HepG2 (cell line): Measurements from ENCODE around the gene WWC2. TPM values are rescaled to one million over a fixed set of nuclear protein-coding genes. Genes with fewer than 3 reads are reported as not detected.
A peak's percentile ranks its signal among the peaks of the same experiment; 100 is the strongest.

Source experiments
- ATAC-seq: fragments of 200-7000 bp; cut with Tn5 transposase; 3 replicates; pipeline ENCODE4 v1.9.1; 2020; ENCODE audit warnings: mild to moderate bottlenecking, moderate library complexity
- BruUV-seq: library from RNA; stranded (reverse); fragments of 400-500 nt; replicated peaks from 2 replicates; lab custom pipeline; 2021; lab: Mats Ljungman, UMichigan
- CTCF ChIA-PET: fragments of 300-600 bp; formaldehyde crosslinking; extraction: SDS; loops from one replicate; lab custom pipeline; 2021; ENCODE audit warnings: low total read pairs, inconsistent platforms, low intra/inter-chr PET ratio; lab: Yijun Ruan, JAX
- POLR2A ChIA-PET: fragments of 350-600 bp; sonication (Branson Sonifier 250); formaldehyde crosslinking; loops from one replicate; lab custom pipeline; 2020; ENCODE audit warnings: antibody characterized with exemption, inconsistent platforms; lab: Yijun Ruan, JAX
- DNase-seq: peaks from one replicate; pipeline ENCODE4 v3.0.0-alpha.2; 2015; ENCODE audit warnings: low spot score
- FAIRE-seq: peaks from 3 replicates; lab custom pipeline; 2011; peaks lifted over from hg19 to GRCh38; lab: Jason Lieb, UNC
- H2AFZ ChIP-seq: one replicate; pipeline ENCODE4 v1.6.1; 2011; ENCODE audit warnings: low read length, inconsistent platforms
- H3K27ac ChIP-seq: fragments of 300-600 bp; 3 replicates; pipeline ENCODE4 v1.8.0; 2011; ENCODE audit warnings: mixed run types, mild to moderate bottlenecking, mixed read lengths, low read length, inconsistent platforms; ENCODE audit not compliant: insufficient read depth; ENCODE audit errors: extremely low read length
- H3K27me3 ChIP-seq, 2 experiments: fragments of 200-600 bp in 1 of 2; 2 replicates in 1 of 2; 3 replicates in 1 of 2; pipeline versions ENCODE4 v1.6.0 to v1.8.0; 2011; ENCODE audit warnings: low read length in 2 of 2, mild to moderate bottlenecking in 2 of 2, moderate library complexity in 2 of 2, inconsistent platforms in 1 of 2; ENCODE audit not compliant: insufficient read depth in 2 of 2, control insufficient read depth in 1 of 2
- H3K36me3 ChIP-seq, 2 experiments: fragments of 200-600 bp in 1 of 2; replicated peaks in 1 of 2; 2 replicates in 1 of 2; 3 replicates in 1 of 2; pipeline versions ENCODE4 v1.5.1 to v1.8.0; 2011; ENCODE audit warnings: low read length in 2 of 2, inconsistent platforms in 1 of 2; ENCODE audit not compliant: insufficient read depth in 2 of 2, control insufficient read depth in 1 of 2
- H3K4me1 ChIP-seq: 2 replicates; pipeline ENCODE4 v1.5.1; 2012; ENCODE audit warnings: low read length, inconsistent platforms; ENCODE audit not compliant: insufficient read depth
- H3K4me2 ChIP-seq: 2 replicates; pipeline ENCODE4 v1.6.0; 2011; ENCODE audit warnings: low read depth, low read length, inconsistent platforms
- H3K4me3 ChIP-seq, 3 experiments: fragments of 200-600 bp in 1 of 3; sonication (generic), shearing (Covaris generic) in 1 of 3; replicated peaks in 1 of 3; 2 replicates each; pipeline ENCODE4 v1.5.1; 2011 to 2016; ENCODE audit warnings: low read length in 3 of 3, inconsistent platforms in 2 of 3, low read depth in 2 of 3, mild to moderate bottlenecking in 2 of 3, control low read depth in 1 of 3, mixed read lengths in 1 of 3; ENCODE audit not compliant: insufficient read depth in 1 of 3
- H3K79me2 ChIP-seq: one replicate; pipeline ENCODE4 v1.6.1; 2011; ENCODE audit warnings: low read length, inconsistent platforms; ENCODE audit not compliant: insufficient read depth
- H3K9ac ChIP-seq: 2 replicates; pipeline ENCODE4 v1.6.0; 2011; ENCODE audit warnings: mild to moderate bottlenecking, low read depth, low read length, inconsistent platforms; ENCODE audit not compliant: insufficient read depth
- H3K9me3 ChIP-seq: 2 replicates; pipeline ENCODE4 v1.5.1; 2012; ENCODE audit warnings: mild to moderate bottlenecking, low read length
- H4K20me1 ChIP-seq: 2 replicates; pipeline ENCODE4 v1.6.0; 2011; ENCODE audit warnings: inconsistent platforms, mild to moderate bottlenecking, low read length, moderate library complexity; ENCODE audit not compliant: insufficient read depth
- NCOA2 ChIP-seq: sonication (generic); formaldehyde crosslinking; IDR thresholded peaks from 2 replicates; pipeline ENCODE4 v1.8.0; 2022; ENCODE audit warnings: inconsistent platforms
- RBM22 ChIP-seq: fragments of 200-400 bp; formaldehyde crosslinking; optimal IDR thresholded peaks from 2 replicates; pipeline ENCODE3; 2017; ENCODE audit warnings: mild to moderate bottlenecking, low read length, moderate library complexity
- SP4 ChIP-seq: sonication (generic); formaldehyde crosslinking; IDR thresholded peaks from 2 replicates; pipeline ENCODE4 v1.8.1; 2023; ENCODE audit warnings: mild to moderate bottlenecking, missing genetic modification reagents
- ZBTB21 ChIP-seq: sonication (generic); formaldehyde crosslinking; IDR thresholded peaks from 2 replicates; pipeline ENCODE4 v1.4.0; 2020; ENCODE audit warnings: missing genetic modification reagents
- ZHX2 ChIP-seq, 2 experiments: sonication (generic) in 1 of 2; formaldehyde crosslinking in 1 of 2; IDR thresholded peaks; 2 replicates each; pipeline versions ENCODE4 v1.6.1 to v1.9.0; 2014 to 2022; ENCODE audit warnings: antibody characterized with exemption in 1 of 2, borderline replicate concordance in 1 of 2, inconsistent platforms in 1 of 2, low read depth in 1 of 2, missing genetic modification reagents in 1 of 2
- ZNF253 ChIP-seq: sonication (generic); formaldehyde crosslinking; IDR thresholded peaks from 2 replicates; pipeline ENCODE4 v1.8.0; 2022; ENCODE audit warnings: mild to moderate bottlenecking, missing genetic modification reagents, borderline replicate concordance
- WGBS: methylation state at CpG from one replicate; pipeline ENCODE4 v1.1.6; 2017; ENCODE audit warnings: low lambda C conversion rate; 5-methylcytosine and 5-hydroxymethylcytosine counted together
- in situ Hi-C: cut with HindIII; loops from 2 replicates; pipeline ENCODE4 v1.10.0; 2017; ENCODE audit warnings: low pct_unique_long_range_greater_than_20kb; ENCODE audit not compliant: extremely low pct_ligation_motif_present
- intact Hi-C: fragments of 100-400 bp; cut with micrococcal nuclease; formaldehyde crosslinking; loops from one replicate; pipeline ENCODE4 v1.10.0; 2022; ENCODE audit not compliant: unreplicated experiment
- polyA plus RNA-seq, 8 experiments: library from polyadenylated mRNA; depleted of rRNA in 3 of 8; stranded (reverse) in 7 of 8; unstranded in 1 of 8; fragments of >200 nt; fragmentation: Illumina TruSeq in 4 of 8; extraction: Trizol in 4 of 8; gene quantifications; 2 replicates each; pipeline versions ENCODE4 v1.2.1 to v1.2.3, GENCODE V29; 2011 to 2016; ENCODE audit warnings: low read depth in 4 of 8, missing spikeins in 1 of 8, mixed read lengths in 1 of 8; ENCODE audit not compliant: insufficient read depth in 1 of 8
- total RNA-seq, 5 experiments: library from RNA; depleted of rRNA; stranded (reverse); fragments of >200 nt; fragmentation: Illumina TruSeq; extraction: Trizol; gene quantifications; 2 replicates each; pipeline ENCODE4 v1.2.3, GENCODE V29; 2016; ENCODE audit warnings: low read depth in 1 of 5
- TF ChIP-seq, protein P1 (sequence below): sonication (generic); formaldehyde crosslinking; IDR thresholded peaks from 2 replicates; pipeline ENCODE4 v1.4.0; 2020; ENCODE audit warnings: low read depth, mild to moderate bottlenecking, missing genetic modification reagents

The WWC2 gene
- total and polyA plus RNA-seq, 2 of the 13 experiments (the other 11 are each of a cell fraction or from before 2014, with no cell fraction given): 40.0 to 50.1 TPM

DNA sequence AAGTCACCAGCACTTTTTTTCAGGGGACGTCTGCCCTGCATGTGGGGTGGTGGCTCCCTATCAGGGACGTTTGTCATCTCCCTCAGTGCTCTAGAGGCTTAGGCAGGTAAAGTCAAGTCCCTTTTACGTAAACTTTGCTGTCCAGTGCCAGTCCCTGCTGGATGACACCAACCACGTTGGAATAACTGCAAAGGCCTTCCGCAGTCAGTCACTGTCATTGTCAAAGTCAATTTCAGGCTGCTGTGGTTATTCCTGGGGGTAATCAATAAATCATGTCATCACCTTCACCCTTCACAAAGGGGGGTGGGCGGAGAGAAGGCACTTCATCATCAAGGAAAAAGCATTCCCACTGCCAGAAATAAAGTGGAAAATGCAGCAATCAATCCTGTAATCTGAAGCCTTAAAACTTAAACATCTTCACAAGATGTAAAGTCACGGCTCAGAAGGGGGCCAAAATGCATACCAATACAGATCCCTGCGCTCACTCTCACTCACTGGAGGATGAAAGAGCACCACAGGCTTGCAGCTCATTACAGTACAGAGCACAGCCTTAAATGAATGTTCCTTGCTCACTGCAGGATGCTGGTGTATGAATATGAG lies 164.8 kb downstream of the WWC2 start:
- intact Hi-C loops (loop anchor here (5.0 kb wide), 1 partner anchor 112 kb away; no protein-coding TSS in a partner anchor), in situ Hi-C loops (loop anchor here (5.0 kb wide), 1 partner anchor 327 kb away; no protein-coding TSS in a partner anchor)
- ChIA-PET POLR2A (no interaction called here), CTCF (no interaction called here)
- no TSS peak for BruUV-seq
- Histone ChIP-seq H3K27me3 (no peaks in the 10 kb centered on the region), H3K36me3 (peaks cover 22 to 70% of the 10 kb centered on the region in 2 experiments), H3K9me3 (no peaks in the 10 kb centered on the region), H3K4me1 (peaks cover 30% of the 10 kb centered on the region), H4K20me1 (peaks cover 5% of the 10 kb centered on the region), H3K9ac (no peak overlapping the region), H2AFZ (no peak overlapping the region), H3K4me3 (no peak overlapping the region), H3K27ac (no peak overlapping the region), H3K79me2 (no peaks in the 10 kb centered on the region), H3K4me2 (no peak overlapping the region)
- WGBS: 91% methylated on average over 8 of the region's 8 CpGs
- no peak for ATAC-seq
- DNase-seq: no peak
- TF ChIP-seq ZNF253 (no peak), ZHX2 (IDR thresholded peaks at IDR 0.05; ENCODE audit: low read depth) (no peak), ZHX2 (CRISPR knock-in tag; IDR thresholded peaks at IDR 0.05; ENCODE audit: borderline replicate concordance) (no peak), SP4 (no peak), RBM22 (peak; percentile 44), ZBTB21 (CRISPR knock-in tag) (no peak), NCOA2 (no peak)
- TF ChIP-seq, protein P1, sequence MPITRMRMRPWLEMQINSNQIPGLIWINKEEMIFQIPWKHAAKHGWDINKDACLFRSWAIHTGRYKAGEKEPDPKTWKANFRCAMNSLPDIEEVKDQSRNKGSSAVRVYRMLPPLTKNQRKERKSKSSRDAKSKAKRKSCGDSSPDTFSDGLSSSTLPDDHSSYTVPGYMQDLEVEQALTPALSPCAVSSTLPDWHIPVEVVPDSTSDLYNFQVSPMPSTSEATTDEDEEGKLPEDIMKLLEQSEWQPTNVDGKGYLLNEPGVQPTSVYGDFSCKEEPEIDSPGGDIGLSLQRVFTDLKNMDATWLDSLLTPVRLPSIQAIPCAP (CRISPR knock-in tag): no peak
- no peak for FAIRE-seq
